GM18508 (cell line): ENCODE measurements around the gene COL20A1.
"Not testable (repeated sequence)": the region's sequence is repeated elsewhere in the genome, so short reads cannot be mapped to it uniquely, and the experiment has no call there.

ENCODE experiments used
- ATAC-seq: cut with Tn5 transposase; IDR thresholded peaks from one replicate; pipeline ENCODE4 v1.9.1; 2021; ENCODE audit warnings: moderate number of reproducible peaks; ENCODE audit not compliant: insufficient read depth, unreplicated experiment

COL20A1 gene

GRCh38 chr20:63369024-63369530, 76.1 kb downstream of the COL20A1 start:
- no peak for ATAC-seq

- no peak for ATAC-seq
These were observed 77.0 kb downstream of the COL20A1 start for GRCh38 chr20:63369724-63370617.

GRCh38 chr20:63370618-63371187, 77.7 kb downstream of the COL20A1 start:
- ATAC-seq, result no peak

GRCh38 chr20:63371291-63371865, 78.4 kb downstream of the COL20A1 start:
- ATAC-seq, result no peak

GRCh38 chr20:63372971-63373885, 80.2 kb downstream of the COL20A1 start:
- ATAC-seq, result no peak

- ATAC-seq, result no peak
These were observed 81.0 kb downstream of the COL20A1 start for GRCh38 chr20:63373996-63374395.

- ATAC-seq, result no peak
These were observed 81.5 kb downstream of the COL20A1 start for GRCh38 chr20:63374504-63374903.

- no peak for ATAC-seq
These were observed 82.5 kb downstream of the COL20A1 start for GRCh38 chr20:63375438-63375837.

GRCh38 chr20:63376283-63377250, 83.6 kb downstream of the COL20A1 start:
- ATAC-seq, result no peak

- ATAC-seq, result no peak
These were observed 84.4 kb downstream of the COL20A1 start for GRCh38 chr20:63377256-63377941.

- ATAC-seq, result no peak
These were observed 85.0 kb downstream of the COL20A1 start for GRCh38 chr20:63377951-63378381.

GRCh38 chr20:63378626-63379025, 85.6 kb downstream of the COL20A1 start:
- ATAC-seq, result no peak

GRCh38 chr20:63379296-63379695, 86.3 kb downstream of the COL20A1 start:
- ATAC-seq, result no peak

GRCh38 chr20:63379872-63380271, 86.9 kb downstream of the COL20A1 start:
- not testable (repeated sequence) for ATAC-seq

GRCh38 chr20:63380346-63380870, 87.4 kb downstream of the COL20A1 start:
- ATAC-seq, result no peak

- ATAC-seq, result no peak
These were observed 88.9 kb downstream of the COL20A1 start for GRCh38 chr20:63381781-63382431.

- ATAC-seq, result no peak
These were observed 89.7 kb downstream of the COL20A1 start for GRCh38 chr20:63382551-63383300.
